Spinal cord (tissue), 10 donors: ENCODE data around the gene TSC22D4. TPM values are rescaled to one million over a fixed set of nuclear protein-coding genes. Genes with fewer than 3 reads are reported as not detected.
A peak's percentile ranks its signal among the peaks of the same experiment; 100 is the strongest.
"Not testable (repeated sequence)": the region's sequence is repeated elsewhere in the genome, so short reads cannot be mapped to it uniquely, and the experiment has no call there.

Experiments
- DNase-seq, 6 donors: peaks; one replicate each; pipeline versions ENCODE4 v3.0.0 to v3.0.0-alpha.2; 2013 to 2015; ENCODE audit warnings: low spot score in 6 of 6, low read depth in 4 of 6
- H3K27ac ChIP-seq: one replicate; pipeline ENCODE4 v1.5.1; 2013; ENCODE audit warnings: low read depth, low read length, control low read depth
- H3K27me3 ChIP-seq: one replicate; pipeline ENCODE4 v1.6.1; 2013; ENCODE audit warnings: low read length; ENCODE audit not compliant: control insufficient read depth, insufficient read depth
- H3K36me3 ChIP-seq: one replicate; pipeline ENCODE4 v1.6.1; 2013; ENCODE audit warnings: low read length; ENCODE audit not compliant: control insufficient read depth, insufficient read depth
- H3K4me1 ChIP-seq: one replicate; pipeline ENCODE4 v1.6.1; 2013; ENCODE audit warnings: low read length; ENCODE audit not compliant: control insufficient read depth, insufficient read depth
- H3K4me3 ChIP-seq: one replicate; pipeline ENCODE4 v1.5.1; 2013; ENCODE audit warnings: low read depth, low read length, control low read depth
- H3K9me3 ChIP-seq: one replicate; pipeline ENCODE4 v1.6.1; 2013; ENCODE audit warnings: low read length; ENCODE audit not compliant: control insufficient read depth, insufficient read depth
- WGBS: methylation state at CpG from one replicate; pipeline ENCODE4 v1.1.5; 2013; ENCODE audit warnings: missing lambda C conversion rate; ENCODE audit not compliant: insufficient coverage; 5-methylcytosine and 5-hydroxymethylcytosine counted together
- polyA plus RNA-seq, 2 donors: library from polyadenylated mRNA; unstranded; fragments of 120-200 nt; gene quantifications; one replicate each; pipeline ENCODE4 v1.2.1, GENCODE V29; 2013; ENCODE audit not compliant: insufficient read length in 2 of 2
- total RNA-seq, 2 donors: library from RNA; depleted of rRNA in 1 of 2; stranded (reverse); fragments of 120-200 nt in 1 of 2; fragments of >200 nt in 1 of 2; gene quantifications; one replicate each; pipeline versions ENCODE4 v1.2.3 to v1.2.4, GENCODE V29; 2013 to 2014
- donor health status: healthy.

Gene TSC22D4
- total and polyA plus RNA-seq, 4 donors, result 67.4 to 376 (median 233) TPM

DNA sequence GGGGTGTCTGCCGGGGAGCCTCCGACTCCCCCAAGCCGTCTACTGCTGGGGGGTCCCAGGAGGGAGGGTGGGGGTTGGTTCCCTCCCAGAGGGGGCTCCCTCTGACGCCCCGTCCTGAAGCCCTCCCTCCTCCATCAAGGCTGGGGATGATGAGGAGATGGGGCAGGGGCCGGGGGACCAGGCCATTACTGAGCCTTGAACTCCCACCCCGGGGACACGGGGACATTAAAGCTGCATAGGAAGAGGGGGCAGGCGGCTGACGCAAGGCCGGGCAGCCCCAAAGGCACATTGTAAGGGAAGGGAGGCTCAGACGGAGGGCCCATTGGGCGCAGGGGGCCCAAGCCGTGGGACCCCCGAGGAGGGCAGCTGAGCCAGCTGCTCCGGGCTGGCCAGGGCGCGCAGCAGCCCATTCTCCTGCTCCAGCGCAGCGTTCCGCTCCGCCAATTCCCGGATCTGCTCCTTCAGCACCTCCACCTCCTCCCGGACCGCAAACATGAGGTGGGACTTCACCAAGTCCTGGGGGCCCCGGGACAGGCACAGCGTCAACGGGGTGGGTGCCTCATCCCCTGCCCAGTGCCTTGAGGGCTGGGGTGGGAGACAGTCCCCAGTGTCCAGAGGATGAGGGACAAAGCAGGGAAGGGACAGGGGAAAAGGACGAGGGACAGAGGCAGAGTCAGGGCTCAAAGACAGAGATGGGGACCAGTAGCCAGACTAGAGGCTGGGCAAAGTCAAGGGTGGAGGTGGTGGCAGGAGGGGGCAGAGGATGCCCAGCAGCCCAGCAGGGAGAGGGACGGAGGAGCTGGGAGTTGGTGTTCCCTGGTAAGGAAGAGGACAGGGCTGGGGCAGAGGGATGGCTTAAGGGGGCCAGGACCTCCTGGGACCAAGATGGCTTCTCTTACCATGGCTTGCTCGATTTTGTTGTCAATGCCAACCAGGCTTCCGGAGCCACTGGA, 12.1 kb downstream of the TSC22D4 start:
- Histone ChIP-seq H3K36me3 (peaks cover 50% of the 10 kb centered on the region), H3K4me1 (peaks cover 64% of the 10 kb centered on the region), H3K4me3 (peak overlapping the region; percentile 70), H3K9me3 (no peaks in the 10 kb centered on the region), H3K27me3 (no peaks in the 10 kb centered on the region), H3K27ac (peak overlapping the region; percentile 94)
- 32% methylated on average over 25 of the region's 32 CpGs for WGBS
- DNase-seq, result no peak

DNA sequence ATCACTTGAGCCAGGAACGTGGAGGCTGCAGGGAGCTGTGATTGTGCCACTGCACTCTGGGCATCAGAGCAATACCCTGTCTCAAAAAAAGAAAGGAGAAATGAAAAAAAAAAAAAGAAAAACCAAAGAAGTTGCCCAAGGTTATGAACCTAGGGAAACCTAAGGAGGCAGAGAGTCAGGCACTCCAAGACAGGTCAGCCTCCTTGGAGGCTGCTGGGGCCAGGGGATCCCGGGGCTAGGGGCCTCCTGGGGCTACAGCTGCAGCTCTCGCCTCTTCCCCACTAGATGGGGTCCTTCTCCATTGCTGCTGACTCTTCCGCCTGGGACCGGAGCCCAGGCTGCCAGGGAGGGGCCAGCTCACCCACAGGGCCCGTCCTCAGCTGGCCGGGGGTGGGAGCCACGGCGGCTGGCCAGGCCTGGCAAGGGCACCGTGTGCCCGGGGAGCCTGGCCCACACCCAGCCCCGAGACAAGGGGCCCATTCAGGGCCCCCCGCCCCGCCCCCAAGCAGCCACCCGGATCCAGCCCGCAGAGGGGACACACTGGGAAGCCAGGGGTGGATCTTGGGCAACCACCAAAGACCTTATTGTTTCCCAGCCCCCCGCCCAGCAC, 13.2 kb downstream of the TSC22D4 start:
- 10% methylated on average over 13 of the region's 17 CpGs for WGBS

GRCh38 chr7:100465299-100465698, 13.7 kb downstream of the TSC22D4 start:
- H3K27ac ChIP-seq, result peak overlapping the region; percentile 64
- no peak overlapping the region for H3K4me3 ChIP-seq
- DNase-seq, result no peak
- H3K27me3 ChIP-seq, result no peaks in the 10 kb centered on the region
- H3K4me1 ChIP-seq, result peaks cover 64% of the 10 kb centered on the region
- 52% methylated on average over 8 of the region's 8 CpGs for WGBS
- peaks cover 61% of the 10 kb centered on the region for H3K36me3 ChIP-seq
- H3K9me3 ChIP-seq, result no peaks in the 10 kb centered on the region

More for the DNA sequence above, 13.2 kb downstream of the TSC22D4 start:
- H3K36me3 ChIP-seq, result peaks cover 56% of the 10 kb centered on the region
- H3K27me3 ChIP-seq, result no peaks in the 10 kb centered on the region
- DNase-seq, result peak in 5 of 6 donors; percentile 72 to 96 (median 81)
- peak overlapping the region; percentile 64 for H3K27ac ChIP-seq
- no peaks in the 10 kb centered on the region for H3K9me3 ChIP-seq
- H3K4me3 ChIP-seq, result peak overlapping the region; percentile 70
- peaks cover 64% of the 10 kb centered on the region for H3K4me1 ChIP-seq

DNA sequence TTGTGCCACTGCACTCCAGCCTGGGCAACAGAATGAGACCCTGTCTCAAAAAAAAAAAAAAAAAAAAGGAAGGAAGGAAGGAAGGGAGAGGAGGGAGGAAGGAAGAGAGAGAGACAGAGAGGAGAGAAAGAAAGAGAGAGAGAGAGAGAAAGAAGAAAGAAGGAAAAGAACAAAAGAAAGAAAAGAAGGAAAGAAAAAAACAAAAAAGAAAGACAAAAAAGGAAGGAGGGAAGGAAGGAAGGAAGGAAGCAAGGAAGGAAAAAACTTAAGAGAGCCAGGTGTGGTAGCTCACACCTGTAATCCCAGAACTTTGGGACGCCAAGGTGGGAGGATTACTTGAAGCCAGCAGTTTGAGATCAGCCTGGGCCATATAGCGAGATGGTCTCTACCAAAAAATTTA, 14.2 kb downstream of the TSC22D4 start:
- WGBS, result 86% methylated on average over 2 of the region's 2 CpGs
- Histone ChIP-seq H3K27ac (no peak overlapping the region), H3K36me3 (peaks cover 66% of the 10 kb centered on the region), H3K9me3 (no peaks in the 10 kb centered on the region), H3K27me3 (no peaks in the 10 kb centered on the region), H3K4me1 (peaks cover 64% of the 10 kb centered on the region), H3K4me3 (no peak overlapping the region)
- no peak for DNase-seq

GRCh38 chr7:100464210-100464660, 14.8 kb downstream of the TSC22D4 start, which contains the start of gene SPACDR:
TSS of gene SPACDR (minus strand) at chr7:100464260. CDS start at chr7:100464025, 235 bp downstream.
- DNase-seq, result no peak
- peak within 1 kb of the TSS; percentile 71 for H3K27ac ChIP-seq
- peaks cover 65% of the 10 kb centered on the region for H3K36me3 ChIP-seq
- no peaks in the 10 kb centered on the region for H3K27me3 ChIP-seq
- WGBS, result 60% methylated on average over 1 of the region's 7 CpGs
- H3K9me3 ChIP-seq, result no peaks in the 10 kb centered on the region
- no peak within 1 kb of the TSS for H3K4me3 ChIP-seq
- H3K4me1 ChIP-seq, result peaks cover 59% of the 10 kb centered on the region

- H3K9me3 ChIP-seq, result no peaks in the 10 kb centered on the region
- no peak overlapping the region for H3K27ac ChIP-seq
- H3K4me3 ChIP-seq, result no peak overlapping the region
- no peaks in the 10 kb centered on the region for H3K27me3 ChIP-seq
- no peak for DNase-seq
- no CpG with 5 or more reads among the region's 6 CpGs for whole genome bisulfite sequencing
- H3K36me3 ChIP-seq, result peaks cover 36% of the 10 kb centered on the region
- H3K4me1 ChIP-seq, result no peaks in the 10 kb centered on the region
Measured at GRCh38 chr7:100457033-100457432, 22.0 kb downstream of the TSC22D4 start.

DNA sequence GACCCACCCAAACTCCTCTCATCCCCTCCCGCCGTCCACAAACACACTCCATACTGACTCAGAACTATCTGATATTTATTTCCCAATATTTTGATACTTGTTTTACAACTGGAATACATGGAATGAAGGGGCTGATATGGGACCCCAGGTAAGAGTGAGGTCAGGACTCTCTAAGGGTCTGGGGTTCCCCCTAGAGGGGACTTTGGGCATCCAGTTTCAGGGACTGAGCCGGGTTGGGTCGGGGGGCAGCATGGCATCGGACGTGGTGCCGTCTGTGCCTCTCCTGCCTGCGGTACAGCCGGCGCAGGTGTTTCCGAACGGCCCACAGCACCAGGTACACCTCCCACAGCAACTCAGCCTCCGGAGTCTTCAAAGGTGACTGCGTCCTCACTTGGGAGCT, 22.5 kb downstream of the TSC22D4 start:
- no peak for DNase-seq
- Histone ChIP-seq H3K27me3 (no peaks in the 10 kb centered on the region), H3K4me3 (no peak overlapping the region), H3K27ac (no peak overlapping the region), H3K9me3 (no peaks in the 10 kb centered on the region), H3K4me1 (no peaks in the 10 kb centered on the region), H3K36me3 (peaks cover 32% of the 10 kb centered on the region)
- 67% methylated on average over 5 of the region's 14 CpGs for WGBS

GRCh38 chr7:100455206-100455605, 23.8 kb downstream of the TSC22D4 start:
- Histone ChIP-seq H3K27me3 (no peaks in the 10 kb centered on the region), H3K4me3 (no peak overlapping the region), H3K36me3 (peaks cover 20% of the 10 kb centered on the region), H3K4me1 (peaks cover 9% of the 10 kb centered on the region), H3K27ac (no peak overlapping the region), H3K9me3 (no peaks in the 10 kb centered on the region)
- DNase-seq, result no peak
- 60% methylated on average over 2 of the region's 3 CpGs for whole genome bisulfite sequencing

DNA sequence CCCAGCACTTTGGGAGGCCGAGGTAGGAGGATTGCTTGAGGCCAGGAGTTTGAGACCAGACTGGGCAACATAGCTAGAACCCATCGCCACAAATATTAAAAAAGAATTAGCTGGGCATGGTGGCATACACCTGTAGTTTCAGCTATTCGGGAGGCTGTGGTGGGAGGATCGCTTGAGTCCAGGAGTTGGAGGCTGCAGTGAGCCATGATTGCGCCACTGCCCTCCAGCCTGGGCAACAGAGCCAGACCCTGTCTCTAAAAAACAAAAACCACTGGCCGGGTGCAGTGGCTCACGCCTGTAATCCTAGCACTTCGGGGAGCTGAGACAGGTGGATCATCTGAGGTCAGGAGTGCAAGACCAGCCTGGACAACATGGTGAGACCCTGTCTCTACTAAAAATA, 25.2 kb downstream of the TSC22D4 start:
- not testable (repeated sequence) for H3K9me3 ChIP-seq, DNase-seq, H3K27ac ChIP-seq, H3K4me3 ChIP-seq, H3K27me3 ChIP-seq
- Histone ChIP-seq H3K4me1 (peaks cover 17% of the 10 kb centered on the region), H3K36me3 (peaks cover 12% of the 10 kb centered on the region)
- WGBS, result 96% methylated on average over 7 of the region's 8 CpGs
